H1 (cell line): ENCODE measurements around the gene NDC1. TPM values are rescaled to one million over a fixed set of nuclear protein-coding genes. Genes with fewer than 3 reads are reported as not detected.

Experiments
- CTCF ChIA-PET: fragments of 300-600 bp; sonication (Branson Sonifier 250); formaldehyde crosslinking; loops from one replicate; lab custom pipeline; 2021; ENCODE audit not compliant: partially characterized antibody; lab: Charles Lee
- POLR2A ChIA-PET: fragments of 300-600 bp; sonication (Branson Sonifier 250); formaldehyde crosslinking; loops from one replicate; lab custom pipeline; 2021; ENCODE audit warnings: inconsistent platforms; ENCODE audit not compliant: partially characterized antibody; lab: Charles Lee
- DNase-seq, 2 experiments: peaks; one replicate each; pipeline versions ENCODE4 v3.0.0 to v3.0.0-alpha.2; 2010 to 2022; ENCODE audit warnings: low spot score in 2 of 2, low read depth in 1 of 2, mixed read lengths in 1 of 2
- FAIRE-seq: peaks from 2 replicates; lab custom pipeline; 2011; peaks lifted over from hg19 to GRCh38; lab: Jason Lieb, UNC
- H2AFZ ChIP-seq: 2 replicates; pipeline ENCODE4 v1.8.1; 2012; ENCODE audit warnings: low read length, inconsistent platforms
- H2AK5ac ChIP-seq: 2 replicates; pipeline ENCODE4 v1.6.1; 2013; ENCODE audit warnings: low read depth, low read length
- H2BK120ac ChIP-seq: replicated peaks from 2 replicates; pipeline ENCODE3; 2013; ENCODE audit warnings: low read depth, low read length, inconsistent platforms
- H2BK12ac ChIP-seq: 2 replicates; pipeline ENCODE4 v1.6.1; 2013; ENCODE audit warnings: low read depth, low read length
- H2BK15ac ChIP-seq: 2 replicates; pipeline ENCODE4 v1.6.1; 2013; ENCODE audit warnings: low read length
- H2BK20ac ChIP-seq: 2 replicates; pipeline ENCODE4 v1.6.1; 2013; ENCODE audit warnings: low read length
- H2BK5ac ChIP-seq: 2 replicates; pipeline ENCODE4 v1.6.1; 2013; ENCODE audit warnings: low read depth, low read length
- H3K14ac ChIP-seq: 2 replicates; pipeline ENCODE4 v1.6.1; 2013; ENCODE audit warnings: inconsistent platforms; ENCODE audit not compliant: insufficient read length
- H3K18ac ChIP-seq: 2 replicates; pipeline ENCODE4 v1.6.1; 2013; ENCODE audit warnings: low read length; ENCODE audit errors: extremely low read depth
- H3K23ac ChIP-seq: 2 replicates; pipeline ENCODE4 v1.6.1; 2013; ENCODE audit warnings: inconsistent platforms; ENCODE audit not compliant: insufficient read length
- H3K23me2 ChIP-seq: 2 replicates; pipeline ENCODE4 v1.6.1; 2013; ENCODE audit warnings: low read depth, low read length
- H3K27ac ChIP-seq: 2 replicates; pipeline ENCODE4 v1.6.1; 2011; ENCODE audit warnings: low read depth, low read length, inconsistent platforms
- H3K27me3 ChIP-seq, 4 experiments: replicated peaks in 1 of 4; 1 replicate in 1 of 4; 2 replicates in 3 of 4; pipeline versions ENCODE4 v1.6.1 to v1.8.1; 2011 to 2013; ENCODE audit warnings: low read length in 3 of 4, mild to moderate bottlenecking in 3 of 4, inconsistent platforms in 2 of 4, mixed read lengths in 2 of 4, moderate library complexity in 1 of 4; ENCODE audit not compliant: control insufficient read depth in 3 of 4, insufficient read depth in 3 of 4; ENCODE audit errors: extremely low read depth in 1 of 4
- H3K36me3 ChIP-seq, 4 experiments: 2 replicates each; pipeline versions ENCODE4 v1.6.1 to v1.8.1; 2011 to 2013; ENCODE audit warnings: mild to moderate bottlenecking in 4 of 4, low read length in 3 of 4, moderate library complexity in 2 of 4, control low read depth in 1 of 4, inconsistent platforms in 1 of 4; ENCODE audit not compliant: insufficient read depth in 4 of 4, control insufficient read depth in 2 of 4
- H3K4ac ChIP-seq: replicated peaks from 2 replicates; pipeline ENCODE3; 2013; ENCODE audit warnings: low read length, low read depth, mixed read lengths, inconsistent platforms; ENCODE audit not compliant: insufficient read length
- H3K4me1 ChIP-seq, 4 experiments: replicated peaks in 1 of 4; 1 replicate in 1 of 4; 2 replicates in 3 of 4; pipeline versions ENCODE4 v1.6.1 to v1.8.1; 2011 to 2013; ENCODE audit warnings: low read length in 3 of 4, inconsistent platforms in 2 of 4, mixed read lengths in 1 of 4; ENCODE audit not compliant: insufficient read depth in 4 of 4, control insufficient read depth in 3 of 4
- H3K4me2 ChIP-seq, 2 experiments: 2 replicates each; pipeline versions ENCODE4 v1.6.1 to v1.8.1; 2011 to 2013; ENCODE audit warnings: low read depth in 2 of 2, low read length in 2 of 2, control low read depth in 1 of 2, inconsistent platforms in 1 of 2, mild to moderate bottlenecking in 1 of 2; ENCODE audit not compliant: insufficient read depth in 1 of 2
- H3K4me3 ChIP-seq, 4 experiments: fragments of 200-600, 300-600 bp in 1 of 4; sonication (generic), shearing (Covaris generic), sonication (Bioruptor Twin) in 1 of 4; 2 replicates each; pipeline versions ENCODE4 v1.5.1 to v1.8.1; 2011 to 2016; ENCODE audit warnings: low read length in 4 of 4, low read depth in 3 of 4, control low read depth in 2 of 4, inconsistent platforms in 2 of 4, mild to moderate bottlenecking in 2 of 4, mixed read lengths in 1 of 4, moderate library complexity in 1 of 4; ENCODE audit not compliant: insufficient read depth in 2 of 4; ENCODE audit errors: extremely low read depth in 1 of 4
- H3K56ac ChIP-seq: replicated peaks from 2 replicates; pipeline ENCODE3; 2013; ENCODE audit warnings: low read depth, mild to moderate bottlenecking, mixed read lengths, low read length, inconsistent platforms; ENCODE audit not compliant: insufficient read length
- H3K79me1 ChIP-seq: 2 replicates; pipeline ENCODE4 v1.6.1; 2013; ENCODE audit warnings: low read depth, low read length, control low read depth
- H3K79me2 ChIP-seq, 2 experiments: 2 replicates each; pipeline versions ENCODE4 v1.6.1 to v1.8.1; 2012 to 2013; ENCODE audit warnings: low read length in 2 of 2, mild to moderate bottlenecking in 2 of 2, inconsistent platforms in 1 of 2; ENCODE audit not compliant: insufficient read depth in 2 of 2, control insufficient read depth in 1 of 2
- H3K9ac ChIP-seq, 4 experiments: replicated peaks in 1 of 4; 1 replicate in 1 of 4; 2 replicates in 3 of 4; pipeline versions ENCODE4 v1.6.1 to v1.8.1; 2011 to 2013; ENCODE audit warnings: low read depth in 3 of 4, low read length in 3 of 4, control low read depth in 2 of 4, mild to moderate bottlenecking in 2 of 4, moderate library complexity in 2 of 4, inconsistent platforms in 1 of 4; ENCODE audit errors: extremely low read depth in 1 of 4
- H3K9me3 ChIP-seq, 2 experiments: 2 replicates each; pipeline versions ENCODE4 v1.6.1 to v1.8.1; 2012 to 2013; ENCODE audit warnings: mild to moderate bottlenecking in 2 of 2, moderate library complexity in 2 of 2, control low read depth in 1 of 2, inconsistent platforms in 1 of 2, low read depth in 1 of 2, low read length in 1 of 2, mixed read lengths in 1 of 2; ENCODE audit not compliant: insufficient read depth in 2 of 2
- H4K20me1 ChIP-seq, 2 experiments: replicated peaks in 1 of 2; 2 replicates each; pipeline versions ENCODE3 to v1.8.1; 2011 to 2013; ENCODE audit warnings: inconsistent platforms in 2 of 2, low read length in 2 of 2, mild to moderate bottlenecking in 1 of 2; ENCODE audit not compliant: insufficient read depth in 2 of 2, control insufficient read depth in 1 of 2
- H4K5ac ChIP-seq: 2 replicates; pipeline ENCODE4 v1.6.1; 2013; ENCODE audit warnings: low read length, low read depth, mixed read lengths, inconsistent platforms; ENCODE audit not compliant: insufficient read length
- H4K8ac ChIP-seq: 2 replicates; pipeline ENCODE4 v1.8.0; 2013; ENCODE audit warnings: mild to moderate bottlenecking, moderate library complexity, low read length, inconsistent platforms; ENCODE audit not compliant: insufficient read depth; ENCODE audit errors: extremely low read depth
- H4K91ac ChIP-seq: replicated peaks from 2 replicates; pipeline ENCODE3; 2013; ENCODE audit warnings: low read length, mixed read lengths, inconsistent platforms; ENCODE audit not compliant: insufficient read length
- ASH2L ChIP-seq: fragments of 200-600, 300-600 bp; sonication (generic); IDR thresholded peaks from one replicate; pipeline ENCODE4 v1.7.1; 2017; ENCODE audit warnings: low read length
- BACH1 ChIP-seq: IDR thresholded peaks from 2 replicates; pipeline ENCODE4 v1.6.1; 2012; ENCODE audit warnings: low read length, improper control_type of control experiment
- CBX8 ChIP-seq: fragments of 300-800, 300-1000 bp; sonication (generic); IDR thresholded peaks from 2 replicates; pipeline ENCODE4 v1.7.1; 2016; ENCODE audit warnings: low read depth, low read length, borderline replicate concordance
- CHD2 ChIP-seq: IDR thresholded peaks from 2 replicates; pipeline ENCODE4 v1.6.1; 2012; ENCODE audit warnings: low read length, improper control_type of control experiment
- HDAC6 ChIP-seq: IDR thresholded peaks from one replicate; pipeline ENCODE4 v1.7.1; 2012; ENCODE audit warnings: low read depth, mild to moderate bottlenecking, inconsistent platforms, low read length, moderate library complexity
- KDM5A ChIP-seq: fragments of 200-600 bp; IDR thresholded peaks from 2 replicates; pipeline ENCODE4 v1.7.1; 2012; ENCODE audit warnings: mild to moderate bottlenecking, low read length, inconsistent platforms, mixed read lengths
- MAFK ChIP-seq: IDR thresholded peaks from 2 replicates; pipeline ENCODE4 v1.6.1; 2012; ENCODE audit warnings: low read depth, mild to moderate bottlenecking, improper control_type of control experiment, low read length
- PHF8 ChIP-seq: fragments of 200-600 bp; sonication (generic); conservative IDR thresholded peaks from 2 replicates; pipeline ENCODE4 v1.7.1; 2012; ENCODE audit warnings: low read depth, mild to moderate bottlenecking, inconsistent platforms, low read length, moderate library complexity
- RNF2 ChIP-seq: fragments of 200-900, 300-1000 bp; sonication (generic); IDR thresholded peaks from 2 replicates; pipeline ENCODE4 v1.7.1; 2016; ENCODE audit warnings: borderline replicate concordance, low read depth, mild to moderate bottlenecking, antibody characterized with exemption, low read length; ENCODE audit not compliant: poor library complexity, severe bottlenecking; ENCODE audit errors: missing control alignments
- SP1 ChIP-seq: IDR thresholded peaks from 2 replicates; pipeline ENCODE4 v1.6.1; 2011; ENCODE audit warnings: low read depth, low read length
- TAF7 ChIP-seq: optimal IDR thresholded peaks from 2 replicates; pipeline ENCODE3; 2011; ENCODE audit warnings: low read depth, mild to moderate bottlenecking, inconsistent platforms, low read length, moderate library complexity, borderline replicate concordance
- TEAD4 ChIP-seq: IDR thresholded peaks from 2 replicates; pipeline ENCODE4 v1.6.1; 2012; ENCODE audit warnings: low read depth, low read length, inconsistent platforms, mixed read lengths
- USF2 ChIP-seq: IDR thresholded peaks from 2 replicates; pipeline ENCODE4 v1.6.1; 2011; ENCODE audit warnings: low read length, improper control_type of control experiment
- WGBS, 2 experiments: shearing (Covaris generic) in 1 of 2; methylation state at CpG; one replicate each; pipeline versions ENCODE4 v1.1.6 to v1.1.7; 2013 to 2015; ENCODE audit warnings: low lambda C conversion rate in 2 of 2, mixed read lengths in 2 of 2, inconsistent platforms in 1 of 2, low coverage in 1 of 2, missing lambda C conversion rate in 1 of 2; ENCODE audit not compliant: insufficient replicate concordance in 2 of 2, insufficient coverage in 1 of 2, insufficient read length in 1 of 2; ENCODE audit errors: extremely low coverage in 1 of 2, missing lambda C conversion rate in 1 of 2; 5-methylcytosine and 5-hydroxymethylcytosine counted together
- polyA plus RNA-seq, 7 experiments: library from polyadenylated mRNA; depleted of rRNA in 3 of 7; stranded (reverse) in 5 of 7; unstranded in 2 of 7; fragments of >200 nt in 5 of 7; fragments of 200-250 nt in 2 of 7; gene quantifications; 1 replicate in 5 of 7; 2 replicates in 1 of 7; 4 replicates in 1 of 7; pipeline versions ENCODE4 v1.2.1 to v1.2.3, GENCODE V29; 2011 to 2013; ENCODE audit warnings: missing spikeins in 2 of 7, mixed read lengths in 2 of 7
- total RNA-seq: library from RNA; stranded (reverse); fragmentation: NEBNext Ultra II Directional; extraction: Animal tissue kit (Norgen Biotek cat#: 25700); gene quantifications from 2 replicates; pipeline ENCODE4 v1.2.1, GENCODE V29; 2021

NDC1 gene
- total and polyA plus RNA-seq, 2 of the 8 experiments (the other 6 are each of a cell fraction or from before 2014, with no cell fraction given) = 62.9 to 66.1 TPM

GRCh38 chr1:53734650-53735211 is 103.4 kb downstream of the NDC1 start:
- Histone ChIP-seq H3K4ac (no peak overlapping the region), H4K8ac (no peak overlapping the region), H4K91ac (no peak overlapping the region), H2BK15ac (no peak overlapping the region), H3K23me2 (peaks cover 13% of the 10 kb centered on the region; the same call in 1 of the 2 replicates), H3K4me1 (peaks cover 0 to 9% (median 3%) of the 10 kb centered on the region in 4 experiments; a peak in 5 of 7 replicates), H3K56ac (no peak overlapping the region), H3K27me3 (peaks cover 33 to 42% (median 42%) of the 10 kb centered on the region in 4 experiments), H2BK20ac (no peak overlapping the region), H3K9ac (no peak overlapping the region), H3K36me3 (peaks cover 0 to 3% (median 0%) of the 10 kb centered on the region in 4 experiments; a peak in 1 of 8 replicates), H3K4me3 (no peak overlapping the region), H3K4me2 (no peak overlapping the region), H3K14ac (no peak overlapping the region), H2AFZ (no peak overlapping the region), H2BK5ac (no peak overlapping the region), H3K9me3 (no peaks in the 10 kb centered on the region), H3K27ac (no peak overlapping the region), H3K18ac (no peak overlapping the region), H2AK5ac (no peak overlapping the region), H3K79me2 (no peaks in the 10 kb centered on the region), H4K5ac (no peak overlapping the region), H2BK120ac (no peak overlapping the region), H3K79me1 (no peaks in the 10 kb centered on the region), H3K23ac (no peak overlapping the region), H2BK12ac (no peak overlapping the region), H4K20me1 (peaks cover 0 to 4% of the 10 kb centered on the region in 2 experiments)
- WGBS, 2 experiments = 81% methylated on average over 10 of the region's 10 CpGs; no CpG with 5 or more reads in 1 of the 2 experiments
- ChIA-PET POLR2A (no interaction called here), CTCF (interaction anchor here (0.6 to 5.1 kb wide), 11 partner anchors 10 to 285 kb away, joined by 3 to 39 read pairs (median 4); no protein-coding TSS in a partner anchor)
- DNase-seq (no peak), FAIRE-seq (no peak)
- TF ChIP-seq TEAD4 (no peak), CBX8 (no peak), ASH2L (no peak), PHF8 (no peak), HDAC6 (no peak), RNF2 (no peak), MAFK (no peak), SP1 (no peak), KDM5A (no peak), USF2 (no peak), CHD2 (no peak), BACH1 (no peak), TAF7 (no peak)
